NCI-H1092 (cell line): ENCODE results near the gene CRYBB3.
"Not testable (repeated sequence)": the region's sequence is repeated elsewhere in the genome, so short reads cannot be mapped to it uniquely, and the experiment has no call there.

ENCODE experiments used
- DNase-seq: peaks from one replicate; lab custom pipeline; 2025; lab: John Stamatoyannopoulos, UW

The CRYBB3 gene

DNA sequence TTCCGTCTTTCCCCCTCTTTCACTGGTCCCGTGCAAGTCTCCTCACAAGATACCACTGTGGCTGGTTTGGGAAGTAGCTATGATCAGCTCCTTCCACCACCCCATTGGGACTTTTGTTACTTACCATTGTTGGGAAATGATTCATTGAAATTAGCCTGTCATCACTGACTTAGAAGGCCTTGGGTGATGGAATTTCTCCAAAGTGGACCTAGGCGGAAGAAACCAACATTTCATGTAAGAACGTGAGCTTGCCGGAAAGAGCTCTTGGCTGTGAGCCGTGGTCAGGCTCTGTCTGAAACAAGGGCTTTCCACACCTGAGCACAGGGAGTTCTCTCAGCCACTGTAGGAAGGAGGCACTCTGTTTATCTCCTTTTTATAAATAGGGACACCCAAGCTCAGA, 23.5 kb upstream of the CRYBB3 start:
- no peak for DNase-seq

DNA sequence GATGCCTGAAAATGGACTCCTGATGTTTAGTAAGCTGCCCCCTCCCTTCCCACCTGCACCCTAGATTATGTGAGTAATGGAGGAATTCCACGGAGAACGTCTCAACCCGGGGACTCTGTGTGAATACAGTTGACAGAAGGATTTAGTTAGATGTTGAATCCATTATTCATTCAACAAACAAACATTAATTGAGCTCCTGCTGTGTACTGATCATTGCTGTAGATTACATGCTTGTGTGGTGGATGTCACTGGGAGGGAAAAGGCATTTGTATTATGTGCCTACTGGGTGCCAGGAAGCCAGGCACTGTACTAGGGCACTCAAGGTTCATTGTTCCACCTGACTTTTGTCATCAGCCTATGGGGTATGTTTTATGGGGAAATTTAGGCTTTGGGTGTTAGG, 22.9 kb upstream of the CRYBB3 start:
- no peak for DNase-seq

DNA sequence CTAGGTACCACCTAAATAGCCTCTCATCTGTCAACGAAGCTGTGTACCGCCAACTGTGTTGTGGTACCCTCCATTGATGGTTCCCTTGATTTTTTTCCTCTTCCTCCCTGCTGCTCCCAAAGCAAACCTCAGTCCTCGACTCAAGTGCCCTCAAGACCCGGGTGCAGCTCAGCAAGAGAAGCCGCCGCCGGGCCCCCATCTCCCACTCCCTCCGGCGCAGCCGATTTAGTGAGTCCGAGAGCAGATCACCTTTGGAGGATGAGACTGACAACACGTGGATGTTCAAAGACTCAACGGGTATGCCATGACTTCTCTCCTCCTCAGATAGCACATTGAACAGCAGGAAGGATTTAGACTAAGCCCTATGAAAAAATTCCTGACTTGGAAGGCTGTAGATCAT, 22.4 kb upstream of the CRYBB3 start:
- DNase-seq, result no peak

DNA sequence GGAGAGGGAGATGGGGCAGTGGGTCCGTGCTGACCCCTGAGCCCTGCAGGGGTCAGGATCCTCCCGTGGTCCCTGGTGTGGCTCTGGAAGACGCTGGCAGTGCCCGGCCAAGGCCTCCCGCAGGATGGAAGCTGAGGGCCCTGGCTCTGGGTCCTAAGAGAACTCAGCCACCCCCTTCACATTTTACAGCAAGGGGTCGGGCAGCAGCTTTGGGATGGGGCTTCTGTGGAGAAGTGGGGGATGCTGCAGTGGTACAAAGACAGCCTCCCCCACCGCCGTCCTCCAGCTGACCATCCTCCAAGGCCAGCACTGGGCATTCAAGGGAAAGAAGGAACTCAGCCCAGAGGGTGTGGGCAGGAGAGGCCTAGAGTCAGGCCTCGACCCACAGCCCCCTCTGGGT, 21.8 kb upstream of the CRYBB3 start:
- no peak for DNase-seq

DNA sequence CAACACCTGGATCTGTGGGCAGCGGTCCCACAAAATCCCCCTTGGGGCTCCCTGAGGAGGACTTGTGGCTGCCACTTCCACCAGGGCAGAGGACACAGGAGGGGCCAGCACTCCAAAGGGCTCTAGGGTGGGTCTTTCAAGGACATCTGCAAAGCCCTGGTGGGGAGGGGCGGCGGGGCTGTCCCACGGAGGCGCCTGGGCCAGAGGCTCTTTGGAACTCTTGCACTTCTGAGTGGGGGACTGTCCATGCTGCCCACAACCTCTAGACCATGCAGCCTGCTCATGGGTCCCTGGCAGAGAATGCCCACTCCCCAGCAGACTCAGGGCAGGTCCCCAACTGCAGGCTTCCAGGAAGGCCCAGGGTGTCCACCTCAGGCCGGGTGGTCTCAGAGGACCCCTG, 21.3 kb upstream of the CRYBB3 start:
- not testable (repeated sequence) for DNase-seq

DNA sequence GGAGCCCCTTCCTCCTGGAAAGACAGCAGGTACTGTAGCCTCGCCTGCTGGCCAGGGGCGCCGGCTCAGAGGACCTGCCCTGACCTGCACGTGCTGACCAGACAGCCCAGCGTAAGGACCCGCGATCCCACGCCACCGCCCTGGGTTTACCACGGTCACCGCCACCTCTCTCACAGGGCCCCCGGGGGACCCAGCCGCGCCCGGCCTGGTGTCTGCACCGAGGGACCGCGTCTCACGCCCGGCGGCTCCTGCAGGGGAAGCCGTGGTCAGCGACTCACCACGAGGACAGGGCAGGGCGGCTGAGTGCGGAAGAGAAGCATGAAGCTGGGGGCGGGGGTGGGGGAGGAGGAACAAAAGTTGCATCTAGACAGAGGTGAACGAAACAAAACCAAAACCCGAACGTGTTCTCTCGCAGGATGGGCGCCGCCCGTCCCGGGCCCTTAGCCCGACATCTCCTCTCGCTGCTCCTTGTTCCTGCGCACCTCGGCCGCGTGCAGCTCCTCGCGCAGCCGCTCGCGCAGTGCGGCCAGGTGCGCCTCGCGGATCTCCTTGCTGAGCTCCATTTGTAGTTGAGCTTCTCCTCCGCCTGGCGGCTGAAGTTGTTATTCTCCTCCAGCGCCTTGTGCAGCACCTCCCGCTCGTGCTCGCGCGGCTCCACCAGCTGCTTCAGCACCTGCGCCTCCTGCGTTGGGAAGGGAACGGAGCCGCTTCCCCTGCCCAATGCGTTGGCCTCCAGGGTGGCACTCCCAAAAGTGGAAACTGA, 20.6 kb upstream of the CRYBB3 start:
- not testable (repeated sequence) for DNase-seq

DNA sequence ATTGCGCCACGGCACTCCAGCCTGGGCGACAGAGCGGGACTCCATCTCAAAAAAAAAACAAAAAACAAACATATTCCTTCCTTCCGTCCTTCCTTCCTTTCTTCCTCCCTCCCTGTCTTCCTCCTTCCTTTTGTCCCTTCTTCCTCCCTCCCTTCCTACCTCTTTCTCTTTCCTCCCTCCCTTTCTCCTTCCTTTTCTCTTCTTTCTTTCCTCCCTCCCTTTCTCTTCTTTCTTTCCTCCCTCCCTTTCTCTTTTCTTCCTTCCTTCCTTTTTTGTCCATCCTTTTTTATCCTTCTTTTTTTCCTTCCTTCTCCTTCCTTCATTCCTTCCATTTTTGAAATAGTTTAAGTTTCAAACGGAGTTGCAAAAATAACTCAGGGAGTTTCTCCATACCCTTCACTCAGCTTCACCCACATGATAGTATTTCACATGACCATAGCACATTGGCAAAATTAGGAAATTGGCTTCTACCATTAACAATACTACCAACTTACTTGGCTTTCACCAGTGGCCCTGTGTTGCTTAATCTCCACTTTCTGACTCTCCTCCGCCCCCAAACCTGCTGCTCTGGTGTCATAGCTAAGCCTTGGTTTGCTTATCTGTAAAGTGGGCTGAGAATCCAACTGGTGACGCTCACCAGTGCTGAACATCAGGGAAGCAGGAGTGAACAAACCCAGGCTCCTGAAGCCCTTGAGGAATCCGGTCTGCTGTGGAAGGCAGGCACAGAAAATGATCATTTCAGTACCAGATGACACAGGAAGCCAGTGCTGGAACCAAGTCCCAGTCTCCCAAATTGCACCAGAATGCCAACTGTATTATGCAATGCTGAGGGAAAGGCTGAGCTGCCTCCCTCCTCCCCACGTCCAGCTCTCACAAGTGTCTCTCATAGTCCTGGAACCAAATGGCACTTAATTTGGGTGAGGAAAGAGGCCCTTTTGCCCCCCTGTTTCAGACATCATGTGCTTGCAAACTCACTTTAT, 17.2 kb upstream of the CRYBB3 start:
- DNase-seq, result no peak

DNA sequence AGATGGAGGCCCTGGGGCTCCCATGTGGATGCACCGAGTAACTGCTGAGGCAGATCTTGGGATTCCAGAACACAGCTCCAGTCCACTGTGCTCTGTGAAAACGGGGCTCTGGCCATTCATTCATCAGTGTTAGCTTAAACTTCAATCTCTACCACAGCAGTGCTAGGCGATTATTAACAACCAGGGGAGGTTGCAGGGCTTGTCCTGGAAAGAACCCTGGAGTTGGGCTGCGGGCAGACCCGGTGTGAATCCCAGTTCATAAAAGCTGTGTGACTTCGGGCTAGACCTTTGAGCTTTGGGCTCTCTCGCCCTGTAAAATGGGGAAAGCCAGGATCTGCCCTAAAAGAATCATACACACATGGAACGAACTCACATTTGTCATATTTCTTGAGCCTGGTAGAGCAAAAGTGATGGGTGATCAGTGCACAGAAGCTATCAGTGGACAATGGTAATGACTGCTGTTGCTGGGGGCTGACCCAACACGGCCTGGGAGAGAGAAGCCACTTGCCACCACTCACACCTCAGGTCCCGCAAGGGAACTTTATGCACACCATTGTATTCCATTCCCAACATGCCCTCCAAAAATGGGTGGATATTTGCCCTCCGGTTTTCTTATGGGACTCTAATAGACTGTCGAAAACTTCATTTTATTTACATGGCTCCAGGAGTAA, 15.6 kb upstream of the CRYBB3 start:
- DNase-seq, result no peak

DNA sequence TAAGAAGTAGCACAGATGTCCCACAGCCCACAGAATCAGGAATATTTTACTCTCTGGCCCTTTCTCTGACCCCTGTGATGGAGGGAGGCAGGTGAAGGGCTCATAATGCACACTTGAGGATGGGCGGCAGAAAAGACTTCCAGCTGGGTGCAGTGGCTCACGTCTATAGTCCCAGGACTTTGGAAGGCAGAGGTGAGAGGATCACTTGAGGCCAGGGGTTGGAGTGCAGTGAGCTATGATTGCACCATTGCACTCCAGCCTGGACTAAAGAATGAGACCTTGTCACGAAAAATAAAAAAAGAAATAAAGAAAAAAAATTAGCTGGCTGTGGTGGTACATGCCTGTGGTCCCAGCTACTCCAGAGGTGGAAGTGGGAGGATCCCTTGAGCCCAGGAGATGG, 13.5 kb upstream of the CRYBB3 start:
- DNase-seq, result no peak

DNA sequence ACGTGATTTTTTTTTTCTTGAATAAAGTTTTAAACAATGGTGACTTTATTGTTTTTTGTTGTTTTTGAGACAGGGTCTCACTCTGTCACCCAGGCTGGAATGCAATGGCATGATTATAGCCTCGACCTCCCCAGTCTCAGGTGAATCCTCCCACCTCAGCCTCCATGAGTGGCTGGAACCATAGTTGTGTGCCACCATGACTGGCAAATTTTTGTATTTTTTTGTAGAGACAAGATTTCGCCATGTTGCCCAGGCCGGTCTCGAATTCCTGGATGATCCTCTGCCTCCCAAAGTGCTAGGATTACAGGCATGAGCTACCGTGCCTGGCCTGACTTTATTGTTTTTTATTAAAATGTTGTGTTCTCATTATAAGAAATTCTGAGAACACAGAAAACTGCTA, 12.2 kb upstream of the CRYBB3 start:
- DNase-seq, result no peak

DNA sequence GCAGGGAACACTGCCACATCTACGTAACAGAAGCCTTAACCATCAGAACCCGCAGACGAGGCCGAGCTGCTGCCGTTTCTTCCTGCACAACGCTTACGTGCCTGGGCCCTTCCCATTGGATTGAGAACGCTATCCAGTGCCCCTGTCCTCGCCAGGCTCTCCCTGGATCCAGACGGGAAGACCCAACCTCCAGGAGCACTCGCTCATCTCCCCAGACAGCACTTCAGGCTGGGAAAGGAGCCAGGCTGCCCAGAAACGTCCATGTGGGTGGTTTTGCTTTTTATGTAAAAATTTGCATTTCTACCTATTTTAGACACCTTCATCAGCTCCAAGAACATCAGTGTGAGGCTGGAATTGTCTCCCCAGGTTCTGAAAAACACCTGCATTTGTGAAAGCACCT, 7.3 kb upstream of the CRYBB3 start:
- DNase-seq, result no peak

DNA sequence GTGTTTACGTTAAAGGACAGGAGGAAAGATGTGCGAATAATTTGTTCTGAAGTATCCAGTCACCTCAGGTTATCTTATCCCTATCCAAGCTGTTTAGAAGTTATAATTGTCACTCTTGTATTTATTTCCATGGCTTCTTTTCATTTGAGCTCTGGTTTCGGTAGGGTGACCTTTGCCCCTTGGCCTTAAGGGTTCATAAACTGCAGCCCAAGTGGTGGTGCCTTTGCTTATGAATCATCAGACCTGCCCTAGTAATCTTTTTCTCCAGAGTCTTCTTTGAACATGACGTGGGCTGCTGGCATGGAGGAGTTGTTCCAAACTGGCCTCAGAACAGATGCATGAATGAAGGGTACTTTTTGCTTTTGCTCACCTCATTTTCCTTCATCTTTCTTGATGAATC, 6.5 kb upstream of the CRYBB3 start:
- no peak for DNase-seq

DNA sequence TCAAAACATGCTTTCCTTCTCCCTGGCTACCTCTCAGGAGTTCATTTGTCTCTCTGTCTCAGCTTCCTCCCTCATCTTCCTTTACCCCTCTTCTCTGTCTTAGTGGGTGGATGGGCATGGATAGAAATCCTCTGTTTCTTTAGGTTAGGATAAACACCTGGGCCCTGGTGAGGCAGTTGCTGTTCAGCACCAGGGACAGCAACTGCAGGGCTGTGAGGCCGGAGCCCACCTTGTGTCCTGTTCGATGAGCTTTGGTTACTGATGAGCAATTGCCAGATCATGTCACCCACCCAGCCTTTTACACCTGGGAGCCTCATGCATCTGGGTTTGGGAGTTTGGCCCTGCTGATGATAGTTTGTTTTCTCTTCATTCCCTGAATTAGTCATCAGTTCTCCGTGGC, 6.1 kb upstream of the CRYBB3 start:
- no peak for DNase-seq

DNA sequence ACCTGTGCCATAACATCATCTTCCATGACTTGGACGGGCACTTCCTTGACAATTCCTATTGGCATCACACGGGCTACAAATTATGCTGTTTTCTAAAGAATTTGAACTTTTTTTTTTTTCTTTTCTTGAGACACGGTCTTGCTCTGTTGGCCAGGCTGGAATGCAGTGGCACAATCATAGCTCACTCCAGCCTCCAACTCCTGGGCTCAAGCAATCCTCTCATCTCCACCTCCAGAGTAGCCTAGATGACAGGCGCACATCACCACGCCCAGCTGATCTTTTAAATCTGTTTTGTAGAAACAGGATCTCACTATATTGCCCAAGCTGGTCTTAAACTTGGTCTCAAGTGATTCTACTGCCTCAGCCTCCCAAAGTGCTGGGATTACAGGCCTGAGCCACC, 3.3 kb upstream of the CRYBB3 start:
- no peak for DNase-seq

DNA sequence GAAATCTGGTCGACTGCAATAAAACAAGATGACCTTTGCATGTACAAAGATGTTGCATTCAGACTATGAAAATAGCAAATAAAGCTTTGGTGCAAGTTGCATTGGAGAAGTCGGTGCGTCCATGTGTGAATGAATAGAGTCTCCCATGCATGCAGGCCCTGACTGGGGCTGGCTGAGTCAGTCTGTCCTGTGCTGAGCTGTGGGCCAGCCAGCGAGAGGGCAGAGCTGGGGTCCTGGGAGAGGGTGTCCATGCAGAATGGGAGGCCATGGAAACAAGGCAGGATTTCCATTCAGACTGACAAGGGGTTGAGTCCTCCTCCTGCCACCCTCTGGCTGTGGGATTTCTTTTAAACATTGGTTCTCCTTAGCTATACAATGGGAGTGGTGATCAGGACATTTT, 2.3 kb upstream of the CRYBB3 start:
- no peak for DNase-seq

DNA sequence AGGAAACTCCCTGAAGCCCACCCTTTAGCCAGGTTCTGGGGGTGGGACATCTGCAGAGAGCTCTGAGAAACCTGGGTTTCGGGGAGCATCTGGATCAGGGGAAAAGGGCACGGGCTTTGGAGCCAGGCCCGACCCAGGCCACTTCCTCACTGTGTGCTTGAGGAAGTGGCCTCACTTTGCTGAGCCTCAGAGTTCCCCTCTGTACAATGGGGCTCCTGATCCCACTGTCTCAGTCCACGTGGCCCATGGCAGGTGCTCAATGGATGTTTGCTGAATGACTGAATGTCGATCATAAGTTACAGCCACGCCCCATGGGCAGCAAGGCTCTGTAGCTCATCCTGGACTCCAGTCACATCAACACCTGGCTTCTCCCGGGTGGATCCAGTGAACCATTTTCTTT, 1.3 kb downstream of the CRYBB3 start:
- DNase-seq, result no peak

DNA sequence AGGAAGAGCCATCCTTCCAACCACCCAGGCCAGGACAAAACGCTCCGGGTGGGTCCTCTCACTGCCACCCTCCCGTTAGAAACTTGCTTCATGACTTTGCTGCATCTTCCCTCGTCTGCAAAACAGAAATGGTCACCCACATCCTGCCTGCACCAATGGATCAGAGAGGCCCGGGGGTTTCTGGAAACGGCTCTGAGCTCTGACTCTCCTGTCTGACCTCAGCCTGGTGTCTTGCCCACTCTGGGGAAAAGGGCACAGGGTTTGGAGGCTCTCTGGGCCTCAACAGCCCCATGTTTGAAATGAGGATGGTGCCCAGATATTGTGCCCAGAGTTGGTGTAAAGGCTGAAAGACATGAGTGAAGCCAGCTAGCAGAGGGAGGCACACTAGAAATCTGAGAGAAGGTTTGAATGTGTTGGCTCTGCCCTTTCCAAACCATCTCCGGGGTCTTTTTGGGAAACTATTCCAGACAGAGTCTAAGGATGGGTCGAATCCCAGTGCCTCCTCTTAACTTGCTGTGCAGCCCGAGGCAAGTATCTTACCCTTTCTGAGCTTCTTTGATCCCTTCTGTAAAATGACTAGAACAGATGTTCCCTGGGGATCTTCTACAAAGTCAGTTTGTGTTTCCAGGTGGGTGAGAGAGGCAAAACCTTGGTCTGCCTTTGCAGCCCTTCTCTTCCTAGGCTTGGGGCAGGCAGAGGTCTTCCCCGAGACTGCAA, 2.1 kb downstream of the CRYBB3 start:
- DNase-seq, result no peak

DNA sequence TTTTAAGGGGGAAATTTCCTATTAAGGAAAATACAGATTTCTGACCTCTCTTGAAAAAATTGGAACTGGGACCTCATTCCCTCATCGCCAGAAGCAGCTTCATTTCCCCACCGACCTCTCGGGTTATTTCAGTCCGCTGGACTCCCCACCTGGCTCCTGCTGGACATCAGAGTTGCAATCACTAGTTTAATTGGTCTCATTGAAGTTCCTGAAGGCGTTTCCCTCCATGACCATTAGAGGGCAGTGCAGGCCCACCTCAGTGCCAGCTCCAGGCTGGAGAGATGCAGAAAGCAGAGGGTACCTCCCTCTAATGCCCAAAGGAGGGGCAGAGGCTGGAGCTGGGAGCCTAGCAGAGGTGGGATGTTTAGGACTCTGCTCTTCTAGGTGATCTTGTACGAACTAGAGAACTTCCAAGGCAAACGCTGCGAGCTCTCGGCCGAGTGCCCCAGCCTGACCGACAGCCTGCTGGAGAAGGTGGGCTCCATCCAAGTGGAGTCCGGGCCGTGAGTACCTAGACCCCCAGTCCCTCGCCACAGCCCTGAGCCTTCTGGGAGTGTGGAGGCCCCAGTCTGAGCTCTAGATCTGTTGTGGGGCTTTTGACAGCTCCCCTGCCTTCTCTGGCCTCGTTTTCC, 2.7 kb downstream of the CRYBB3 start:
- DNase-seq, result peak; percentile 41

DNA sequence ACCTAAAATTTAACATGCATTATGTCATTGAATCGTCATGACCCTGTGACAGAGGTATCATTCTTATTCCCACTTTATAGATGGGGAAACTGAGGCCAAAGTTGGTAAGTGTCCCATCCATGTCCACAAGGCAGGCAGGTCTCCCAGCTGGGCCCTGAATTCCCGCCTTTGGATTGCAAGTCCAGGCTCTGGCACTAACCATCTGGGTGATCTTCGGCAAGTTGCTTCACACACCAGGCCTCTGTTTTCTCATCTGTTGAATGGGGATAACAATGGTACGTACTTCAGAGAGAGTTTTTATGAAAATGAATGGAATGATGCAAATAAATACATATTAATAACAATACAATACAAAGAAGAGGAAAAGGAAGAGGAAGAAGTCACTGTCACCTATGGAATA, 3.4 kb downstream of the CRYBB3 start:
- DNase-seq, result no peak

DNA sequence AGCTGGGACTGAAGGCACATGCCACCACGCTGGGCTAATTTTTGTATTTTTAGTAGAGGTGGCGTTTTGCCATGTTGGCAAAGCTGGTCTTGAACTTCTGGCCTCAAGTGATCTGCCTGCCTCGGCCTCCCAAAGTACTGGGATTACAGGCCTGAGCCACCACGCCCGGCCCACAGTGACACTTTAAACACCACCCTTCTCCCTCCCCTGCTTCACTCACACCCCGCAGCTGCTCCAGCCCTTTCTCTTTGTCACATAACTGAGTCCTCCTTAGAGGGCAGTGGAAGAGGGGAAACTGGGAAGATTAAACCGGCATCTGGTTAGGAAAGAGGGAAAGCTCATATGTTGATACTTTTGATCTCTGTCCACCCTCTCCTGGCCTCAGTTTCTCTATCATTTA, 4.9 kb downstream of the CRYBB3 start:
- not testable (repeated sequence) for DNase-seq

DNA sequence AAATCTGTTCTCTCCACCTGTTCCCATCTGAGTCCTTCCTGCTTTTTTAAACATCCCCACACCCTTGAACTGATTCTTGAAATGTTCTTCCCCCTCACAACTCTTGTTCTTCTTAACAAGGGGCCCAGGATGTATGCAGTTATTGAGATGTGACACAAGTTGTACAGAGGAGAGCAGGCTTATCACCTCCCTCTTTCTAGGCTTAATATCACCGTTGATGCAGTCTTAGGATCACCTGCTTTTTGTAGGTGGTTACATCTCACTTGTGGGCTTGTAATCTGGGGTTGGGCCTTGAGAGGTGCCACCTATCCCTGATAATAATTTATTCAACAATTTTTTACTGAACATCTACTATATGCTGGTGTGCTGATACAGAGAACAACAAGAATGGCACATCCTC, 6.2 kb downstream of the CRYBB3 start:
- DNase-seq, result no peak

DNA sequence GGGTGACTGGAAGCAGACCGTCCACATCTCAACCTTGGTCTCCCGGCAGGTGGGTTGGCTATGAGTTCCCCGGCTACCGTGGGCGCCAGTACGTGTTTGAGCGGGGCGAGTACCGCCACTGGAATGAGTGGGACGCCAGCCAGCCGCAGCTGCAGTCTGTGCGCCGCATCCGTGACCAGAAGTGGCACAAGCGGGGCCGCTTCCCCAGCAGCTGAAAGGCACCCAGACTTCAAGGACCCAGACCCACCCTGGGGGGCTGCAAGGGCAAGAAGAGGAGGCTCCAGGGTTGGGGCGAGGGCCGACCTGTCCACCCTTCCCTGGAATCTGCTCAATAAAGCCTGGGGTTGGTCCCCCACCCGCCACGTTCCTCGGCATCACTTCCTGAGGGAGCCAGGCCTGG, 7.3 kb downstream of the CRYBB3 start:
- DNase-seq, result no peak
